Lung (tissue), 12 donors: ENCODE data around the gene ANTXR1. TPM values are rescaled to one million over a fixed set of nuclear protein-coding genes. Genes with fewer than 3 reads are reported as not detected.

Source experiments
- ATAC-seq: fragments of 200-7000 bp; cut with Tn5 transposase; one replicate; pipeline ENCODE4 v1.9.1; 2020; ENCODE audit warnings: moderate number of reproducible peaks; ENCODE audit not compliant: insufficient read depth, low FRiP score
- DNase-seq, 3 donors: peaks; one replicate each; pipeline ENCODE4 v3.0.0-alpha.2; 2013 to 2017
- H3K27ac ChIP-seq, 2 donors: one replicate each; pipeline ENCODE4 v1.5.1; 2013; ENCODE audit warnings: mild to moderate bottlenecking in 2 of 2, moderate library complexity in 2 of 2, control low read depth in 1 of 2, inconsistent platforms in 1 of 2, low read depth in 1 of 2, low read length in 1 of 2
- H3K27me3 ChIP-seq, 3 donors: one replicate each; pipeline ENCODE4 v1.5.1; 2013; ENCODE audit warnings: low read length in 2 of 3; ENCODE audit not compliant: control insufficient read depth in 3 of 3, insufficient read depth in 3 of 3
- H3K36me3 ChIP-seq, 4 donors: one replicate each; pipeline ENCODE4 v1.5.1; 2013; ENCODE audit warnings: low read length in 4 of 4, mild to moderate bottlenecking in 1 of 4, moderate library complexity in 1 of 4; ENCODE audit not compliant: control insufficient read depth in 4 of 4, insufficient read depth in 4 of 4
- H3K4me1 ChIP-seq, 5 donors: one replicate each; pipeline ENCODE4 v1.5.1; 2013; ENCODE audit warnings: low read length in 5 of 5, mild to moderate bottlenecking in 2 of 5, moderate library complexity in 1 of 5; ENCODE audit not compliant: control insufficient read depth in 5 of 5, insufficient read depth in 5 of 5
- H3K4me3 ChIP-seq: one replicate; pipeline ENCODE4 v1.5.1; 2013; ENCODE audit warnings: mild to moderate bottlenecking, control low read depth, moderate library complexity
- H3K9ac ChIP-seq, 2 donors: one replicate each; pipeline ENCODE4 v1.5.1; 2013; ENCODE audit warnings: low read length in 2 of 2, control low read depth in 1 of 2; ENCODE audit not compliant: insufficient read depth in 1 of 2
- H3K9me3 ChIP-seq, 4 donors: one replicate each; pipeline ENCODE4 v1.5.1; 2013; ENCODE audit warnings: low read length in 3 of 4, mild to moderate bottlenecking in 1 of 4, moderate library complexity in 1 of 4; ENCODE audit not compliant: control insufficient read depth in 4 of 4, insufficient read depth in 3 of 4
- WGBS, 2 donors: extraction: QIAGEN DNeasy Blood & Tissue Kit; methylation state at CpG; one replicate each; pipeline ENCODE4 v1.1.7; 2013; 5-methylcytosine and 5-hydroxymethylcytosine counted together
- polyA plus RNA-seq, 2 donors: library from polyadenylated mRNA; stranded (reverse); fragments of 200-250 nt; gene quantifications; one replicate each; pipeline ENCODE4 v1.2.1, GENCODE V29; 2013
- total RNA-seq, 2 donors: library from RNA; depleted of rRNA in 1 of 2; stranded (reverse); fragments of >200 nt in 1 of 2; gene quantifications; one replicate each; pipeline ENCODE4 v1.2.1, GENCODE V29; 2014 to 2021
- TF ChIP-seq, protein P1 (sequence below): IDR thresholded peaks from 2 replicates; pipeline ENCODE4 v1.5.1; 2012; ENCODE audit warnings: mild to moderate bottlenecking; ENCODE audit errors: control extremely low read depth, extremely low read depth
- donor health status: control.
- donor health status: control.
- donor health status: Bipolar disorder and iron deficiency.
- donor health status: healthy.
- donor health status: DM: yes; HTN: yes; CAD: no.

ANTXR1 gene
- total and polyA plus RNA-seq, 4 donors: 13.4 to 81.0 (median 34.8) TPM

DNA sequence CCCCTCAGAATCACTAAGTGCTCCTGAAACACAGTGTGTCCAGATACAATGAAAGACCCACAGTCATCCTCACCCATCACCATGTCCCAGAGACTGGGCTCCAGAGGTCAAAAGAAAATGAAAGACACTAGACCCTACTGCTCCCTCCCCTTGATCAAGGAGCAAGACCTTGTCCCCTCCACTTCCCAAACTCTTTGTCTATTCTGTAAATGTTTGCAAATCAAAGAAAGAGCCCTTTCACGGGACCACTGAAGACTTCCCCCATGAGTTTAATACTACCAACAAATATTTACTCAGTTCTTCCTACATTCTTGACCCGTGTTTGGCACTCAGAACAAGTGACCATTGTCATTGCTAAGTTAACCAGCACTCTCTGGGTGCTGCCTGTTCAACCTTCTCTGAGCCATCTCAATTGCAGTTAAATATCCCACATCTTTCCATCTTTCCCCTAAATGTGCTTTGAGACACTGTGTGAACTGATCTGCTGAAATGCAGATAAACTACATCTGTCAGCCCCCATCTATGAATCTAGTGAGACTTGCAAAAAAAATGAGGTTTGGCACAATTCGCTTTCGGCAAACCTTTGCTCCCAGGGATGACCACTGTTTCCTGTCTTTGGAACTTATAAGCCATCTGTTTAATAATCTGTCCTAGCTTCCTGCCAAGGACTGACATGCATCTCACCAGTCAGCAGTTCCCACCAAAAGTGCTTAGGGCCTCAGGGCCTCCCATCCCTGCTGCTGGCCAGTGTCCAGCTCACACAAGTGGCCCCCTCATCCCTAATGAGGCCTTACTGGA lies 203.8 kb downstream of the ANTXR1 start:
- H3K9me3 ChIP-seq: no peaks in the 10 kb centered on the region
- ATAC-seq (no peak), DNase-seq (peak; percentile 83 to 94 (median 88))
- H3K27me3 ChIP-seq: no peaks in the 10 kb centered on the region
- H3K27ac ChIP-seq: no peak overlapping the region
- H3K4me1 ChIP-seq: peaks cover 11 to 65% (median 19%) of the 10 kb centered on the region in 5 donors
- 37 to 45% methylated on average over 4 of the region's 4 CpGs for WGBS, 2 donors
- peaks cover 0 to 7% (median 0%) of the 10 kb centered on the region in 4 donors for H3K36me3 ChIP-seq
- H3K9ac ChIP-seq: no peak overlapping the region
- TF ChIP-seq, protein P1, sequence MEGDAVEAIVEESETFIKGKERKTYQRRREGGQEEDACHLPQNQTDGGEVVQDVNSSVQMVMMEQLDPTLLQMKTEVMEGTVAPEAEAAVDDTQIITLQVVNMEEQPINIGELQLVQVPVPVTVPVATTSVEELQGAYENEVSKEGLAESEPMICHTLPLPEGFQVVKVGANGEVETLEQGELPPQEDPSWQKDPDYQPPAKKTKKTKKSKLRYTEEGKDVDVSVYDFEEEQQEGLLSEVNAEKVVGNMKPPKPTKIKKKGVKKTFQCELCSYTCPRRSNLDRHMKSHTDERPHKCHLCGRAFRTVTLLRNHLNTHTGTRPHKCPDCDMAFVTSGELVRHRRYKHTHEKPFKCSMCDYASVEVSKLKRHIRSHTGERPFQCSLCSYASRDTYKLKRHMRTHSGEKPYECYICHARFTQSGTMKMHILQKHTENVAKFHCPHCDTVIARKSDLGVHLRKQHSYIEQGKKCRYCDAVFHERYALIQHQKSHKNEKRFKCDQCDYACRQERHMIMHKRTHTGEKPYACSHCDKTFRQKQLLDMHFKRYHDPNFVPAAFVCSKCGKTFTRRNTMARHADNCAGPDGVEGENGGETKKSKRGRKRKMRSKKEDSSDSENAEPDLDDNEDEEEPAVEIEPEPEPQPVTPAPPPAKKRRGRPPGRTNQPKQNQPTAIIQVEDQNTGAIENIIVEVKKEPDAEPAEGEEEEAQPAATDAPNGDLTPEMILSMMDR: no peak
- H3K4me3 ChIP-seq: no peak overlapping the region

DNA sequence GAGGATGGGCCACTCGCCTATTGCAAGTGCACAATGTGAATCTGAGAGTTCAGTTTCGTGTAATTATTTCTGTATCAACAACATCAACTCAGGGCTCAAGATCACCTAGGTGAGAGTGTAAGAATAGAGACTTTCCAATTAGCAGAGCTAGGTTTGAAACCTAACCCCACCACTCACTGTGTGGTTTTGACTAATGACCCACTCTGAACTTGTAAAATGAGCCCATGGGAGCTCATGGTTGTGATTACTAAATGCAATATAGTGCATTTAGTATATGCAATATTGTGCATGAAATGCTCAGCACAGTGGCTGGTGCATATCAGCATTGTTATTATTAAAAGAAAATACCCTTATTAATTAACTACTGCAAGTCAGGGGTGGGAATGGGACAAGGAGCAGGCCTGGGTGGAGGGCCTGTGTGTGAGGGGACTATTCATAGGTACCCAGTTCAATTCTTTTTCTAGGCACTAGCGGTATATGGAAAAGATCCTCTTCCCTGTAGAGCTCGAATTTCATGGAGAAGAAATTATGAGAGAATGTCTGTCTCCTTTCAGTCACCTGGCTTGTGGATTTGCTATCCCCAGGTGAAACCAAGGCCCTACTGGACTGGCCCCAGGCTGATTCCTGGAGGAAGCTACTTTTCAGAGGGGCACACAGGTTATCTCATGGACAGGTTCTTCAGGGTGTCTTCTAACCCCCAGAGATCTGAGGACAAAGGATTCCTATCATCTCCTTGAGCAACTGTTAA lies 204.5 kb downstream of the ANTXR1 start:
- TF ChIP-seq, protein P1: no peak
- no peaks in the 10 kb centered on the region for H3K27me3 ChIP-seq
- no peak for ATAC-seq
- H3K9ac ChIP-seq: no peak overlapping the region
- no peak overlapping the region for H3K27ac ChIP-seq
- no peaks in the 10 kb centered on the region for H3K9me3 ChIP-seq
- no peak for DNase-seq
- peaks cover 10 to 73% (median 23%) of the 10 kb centered on the region in 5 donors for H3K4me1 ChIP-seq
- H3K36me3 ChIP-seq: peaks cover 0 to 7% (median 0%) of the 10 kb centered on the region in 4 donors
- H3K4me3 ChIP-seq: no peak overlapping the region
- 82 to 84% methylated on average over 4 of the region's 4 CpGs for WGBS, 2 donors

DNA sequence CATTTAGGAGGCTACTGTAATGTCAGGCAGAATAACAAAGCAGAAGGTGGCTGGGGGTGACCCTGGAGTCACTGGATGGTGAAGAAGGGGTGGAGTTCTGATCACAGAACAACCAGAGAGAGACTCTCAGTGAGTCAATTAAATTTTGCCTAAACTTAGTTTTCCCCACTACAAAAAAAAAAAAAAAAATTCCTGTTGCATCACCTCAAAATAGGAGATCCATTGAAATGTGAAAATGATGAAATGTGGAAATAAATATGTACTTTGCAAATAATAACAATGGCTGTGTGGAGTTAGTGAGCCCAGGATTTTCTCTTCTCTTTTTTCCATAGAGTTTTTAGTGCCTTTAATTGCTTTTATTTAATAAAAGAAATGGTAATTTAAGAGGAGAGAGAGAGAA lies 208.5 kb downstream of the ANTXR1 start:
- ATAC-seq: no peak
- DNase-seq: no peak
- Histone ChIP-seq H3K4me3 (no peak overlapping the region), H3K9me3 (no peaks in the 10 kb centered on the region), H3K36me3 (peaks cover 0 to 7% (median 2%) of the 10 kb centered on the region in 4 donors), H3K27ac (no peak overlapping the region), H3K4me1 (peaks cover 0 to 55% (median 11%) of the 10 kb centered on the region in 5 donors), H3K9ac (no peak overlapping the region), H3K27me3 (no peaks in the 10 kb centered on the region)
- TF ChIP-seq, protein P1: no peak
